Measurements from ENCODE around the gene LARP4B.

Gene LARP4B

GRCh38 chr10:805620-806305 is 125.7 kb downstream of the LARP4B start:
- no peak for DNase-seq

DNA sequence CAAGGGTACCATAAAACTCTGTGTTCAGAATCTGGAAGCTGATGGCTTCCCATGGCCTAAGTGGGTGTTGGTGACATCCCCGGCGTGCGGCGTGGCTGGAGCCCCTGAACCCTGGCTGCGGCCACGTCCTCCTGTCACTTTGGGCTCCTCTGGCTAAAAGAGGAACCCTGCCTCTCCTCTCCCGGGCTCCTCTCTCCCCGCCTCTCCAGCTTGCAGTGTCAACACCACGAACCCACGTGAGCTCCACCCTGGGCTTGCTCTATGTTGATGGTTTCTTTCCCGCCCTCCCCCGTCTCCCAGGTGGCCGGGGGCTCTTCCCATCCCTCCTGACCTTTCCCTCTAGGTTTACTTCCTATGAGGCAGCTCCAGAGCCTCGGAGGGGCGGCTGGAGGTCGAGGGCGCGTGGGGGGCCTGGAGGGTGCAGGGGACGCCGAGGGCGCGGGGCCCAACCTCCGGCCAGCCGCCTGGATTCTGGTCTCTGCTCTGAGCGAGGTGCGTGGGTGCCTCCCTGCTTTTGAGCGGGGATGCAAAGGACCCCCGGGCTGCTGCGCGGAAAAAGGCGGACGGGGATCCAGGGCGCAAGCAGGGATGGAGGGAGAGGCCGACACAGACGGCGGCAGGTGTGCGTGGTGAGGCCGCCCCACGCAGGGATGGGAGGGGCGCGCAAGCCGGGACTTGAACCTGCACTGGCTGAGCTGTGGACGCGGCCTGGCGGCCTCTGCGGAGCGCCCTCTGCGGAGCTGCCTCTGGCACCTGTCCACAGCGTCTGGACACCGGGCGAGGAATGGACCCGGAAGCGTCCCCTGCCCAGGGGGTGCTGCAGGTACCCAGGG is 126.5 kb downstream of the LARP4B start:
- DNase-seq = no peak

GRCh38 chr10:804191-804781 is 127.2 kb downstream of the LARP4B start:
- DNase-seq = no peak

GRCh38 chr10:803041-803741 is 128.3 kb downstream of the LARP4B start:
- no peak for DNase-seq

DNA sequence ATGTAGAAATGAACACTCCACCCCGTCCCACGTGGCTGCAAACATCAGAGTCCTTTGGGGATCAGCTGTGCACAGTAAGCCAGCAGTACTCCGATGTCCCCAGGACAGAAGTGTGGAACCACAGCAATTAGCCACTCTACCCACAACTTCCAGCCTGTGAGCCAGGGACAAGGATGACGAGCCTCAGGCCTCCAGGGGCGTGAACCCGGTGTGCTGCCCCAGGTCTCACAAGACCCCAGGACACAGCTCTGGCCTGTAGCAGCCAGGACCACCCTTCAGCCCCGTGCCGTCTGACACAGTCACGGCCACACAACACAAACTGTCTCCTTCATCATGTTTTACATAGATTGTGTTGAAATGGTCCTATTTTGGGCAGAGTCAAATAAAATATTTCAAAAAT is 129.0 kb downstream of the LARP4B start:
- DNase-seq = no peak

- no peak for DNase-seq
Measured at GRCh38 chr10:797179-797578, 134.3 kb downstream of the LARP4B start.

DNA sequence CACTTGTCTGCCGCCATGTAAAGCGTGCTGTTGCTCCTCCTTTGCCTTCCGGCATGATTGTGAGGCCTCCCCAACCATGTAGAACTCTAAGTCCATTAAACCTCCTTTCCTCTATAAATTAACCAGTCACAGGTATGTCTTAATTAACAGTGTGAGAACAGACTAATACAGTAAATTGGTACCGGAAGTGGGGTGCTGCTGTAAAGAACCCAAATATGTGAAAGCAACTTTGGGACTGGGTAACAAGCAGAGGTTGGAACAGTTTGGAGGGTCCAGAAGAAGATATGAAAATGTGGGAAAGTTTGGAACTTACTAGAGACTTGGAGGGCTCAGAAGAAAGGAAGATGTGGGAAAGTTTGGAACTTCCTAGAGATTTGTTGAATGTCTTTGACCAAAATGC is 135.3 kb downstream of the LARP4B start:
- DNase-seq = no peak

DNA sequence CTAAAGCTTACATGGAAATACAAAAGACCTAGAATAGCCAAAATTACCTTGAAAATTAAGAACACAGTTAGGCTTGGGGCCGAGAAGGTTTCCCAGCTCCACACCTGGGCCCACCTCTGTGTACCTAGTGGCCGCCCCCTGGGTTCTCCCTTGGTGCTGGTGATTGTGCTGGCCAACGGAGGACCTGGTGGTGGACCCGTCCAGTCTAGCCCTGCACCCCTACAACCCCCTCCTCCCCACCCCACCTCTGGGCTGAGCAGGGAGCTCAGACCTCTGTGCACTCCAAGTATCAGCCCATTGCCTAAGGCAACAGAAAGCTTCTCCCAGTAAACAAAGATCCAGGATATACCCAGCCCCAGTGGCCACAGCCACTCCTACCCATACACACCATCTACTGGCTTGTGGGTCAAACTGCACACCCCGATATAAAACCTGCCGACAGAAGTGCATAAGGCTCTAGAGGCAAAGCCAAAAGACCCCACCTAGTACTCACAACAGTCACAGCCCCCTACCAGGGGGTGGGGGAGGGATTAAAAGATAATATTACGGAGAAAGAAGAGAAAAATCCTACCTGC is 137.0 kb downstream of the LARP4B start:
- no peak for DNase-seq

- DNase-seq = peak; percentile 31
Measured at GRCh38 chr10:792792-793100, 138.8 kb downstream of the LARP4B start.

DNA sequence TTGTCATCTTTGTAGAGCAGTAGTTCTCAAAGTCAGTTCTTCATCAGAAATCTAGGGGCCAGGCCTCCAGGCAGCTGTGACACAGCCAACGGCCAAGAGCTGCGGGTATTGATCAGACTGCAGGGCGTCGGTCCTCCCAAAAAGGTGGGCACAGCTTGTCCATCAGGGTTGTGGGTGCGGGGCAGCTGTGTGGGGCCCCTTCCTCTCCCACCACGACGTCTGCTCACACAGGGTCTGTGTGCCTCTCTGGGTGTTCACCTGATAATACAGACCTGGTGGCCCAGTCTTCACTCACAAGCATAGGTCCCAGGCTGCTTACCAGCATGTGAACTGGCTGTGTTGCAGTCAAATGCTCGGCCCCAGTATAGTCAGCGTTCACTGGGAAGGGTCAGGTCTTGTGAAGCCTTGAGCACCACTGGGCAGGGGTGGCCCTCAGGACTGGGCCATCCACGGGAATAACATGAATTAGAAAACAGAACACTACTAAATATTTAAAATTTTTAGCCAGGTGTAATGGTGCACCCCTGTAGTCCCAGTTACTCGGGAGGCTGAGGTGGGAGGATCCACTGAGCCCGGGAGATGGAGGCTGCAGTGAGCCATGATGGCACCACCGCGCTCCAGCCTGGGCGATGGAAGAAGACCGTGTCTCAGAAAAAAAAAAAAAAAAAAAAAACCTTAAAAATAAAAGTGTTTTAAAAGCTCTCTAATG is 139.3 kb downstream of the LARP4B start:
- DNase-seq = no peak

GRCh38 chr10:791639-792038 is 139.9 kb downstream of the LARP4B start:
- no peak for DNase-seq

DNA sequence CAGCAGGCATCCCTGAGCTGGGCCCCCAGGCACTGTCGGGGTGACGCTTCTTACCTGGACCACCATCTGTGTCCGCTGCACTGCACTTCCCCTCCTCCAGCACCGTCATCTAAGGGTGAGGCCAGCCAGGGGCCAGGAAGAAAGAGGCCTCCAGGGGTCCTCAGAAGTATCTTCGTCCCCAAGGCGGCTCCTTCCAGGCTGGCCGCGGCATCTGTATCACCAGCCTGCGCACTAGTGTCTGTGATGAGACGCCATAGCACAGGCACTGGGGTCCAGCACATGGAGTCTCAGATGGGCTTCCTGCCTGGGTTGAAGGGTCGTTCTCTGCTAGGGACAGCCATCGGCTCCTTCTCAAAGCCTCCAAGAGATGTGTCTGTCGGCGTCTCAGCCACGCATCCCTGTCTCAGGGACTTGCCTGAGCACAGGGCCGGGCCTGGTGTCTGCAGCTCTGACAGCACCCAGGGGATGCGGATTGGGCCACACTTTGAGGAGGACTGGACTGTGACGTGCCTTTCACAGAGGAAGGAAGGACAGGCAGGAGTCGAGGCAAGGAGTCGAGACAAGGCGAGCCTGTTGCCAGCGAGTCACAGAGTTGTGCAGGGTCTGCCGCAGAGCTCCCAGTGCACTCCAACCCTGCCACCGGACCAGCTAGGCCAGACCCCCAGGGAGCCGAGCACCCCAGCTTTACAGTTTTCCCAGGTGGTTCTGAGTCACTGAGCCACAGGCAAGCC is 140.5 kb downstream of the LARP4B start:
- DNase-seq = no peak

GRCh38 chr10:789831-790701 is 141.4 kb downstream of the LARP4B start:
- DNase-seq = no peak

DNA sequence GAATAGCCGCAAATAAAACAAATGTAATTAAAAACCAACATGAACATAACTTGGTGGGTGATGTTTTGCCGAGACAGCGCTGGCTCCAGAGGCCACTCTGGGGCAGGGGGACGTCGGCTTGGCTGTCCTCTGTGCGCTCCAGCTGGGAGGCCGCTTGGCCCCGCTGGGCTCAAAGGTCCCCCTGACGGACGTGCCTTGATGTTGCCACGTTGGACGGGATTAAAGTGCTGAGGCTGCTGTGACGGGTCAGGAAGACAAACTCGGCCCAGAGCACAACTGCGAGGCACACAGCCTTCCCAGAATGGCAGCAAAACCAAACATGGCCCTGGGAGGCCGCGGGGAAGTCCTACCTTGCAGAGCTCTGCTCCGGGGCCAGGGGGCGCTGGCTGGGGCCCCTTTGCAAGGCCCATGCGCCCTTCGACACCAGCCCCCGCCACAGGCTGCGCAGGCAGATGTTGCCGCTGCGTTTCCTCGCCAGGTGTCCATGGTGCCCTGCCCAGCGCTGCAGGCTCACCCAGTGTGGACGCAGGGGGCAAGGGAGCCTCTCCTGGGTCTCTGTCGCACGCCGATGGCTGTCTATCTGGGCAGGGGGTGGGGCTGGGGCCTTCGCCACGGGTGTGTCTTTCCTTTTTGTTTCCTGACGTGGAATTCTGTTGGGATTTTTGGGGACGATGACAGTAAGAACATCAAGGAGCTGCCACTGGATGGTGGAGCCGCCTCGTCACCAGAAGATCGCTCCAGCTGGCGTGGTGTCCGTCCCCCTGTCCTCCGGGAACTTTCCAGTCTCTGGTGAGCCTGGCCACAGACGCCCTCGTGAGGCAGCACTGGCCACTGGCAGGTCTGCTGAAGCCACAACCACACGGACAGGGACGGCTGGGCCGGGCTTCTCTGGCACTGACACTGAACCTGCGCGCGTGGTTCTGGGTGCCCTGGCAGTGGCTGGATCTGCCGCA is 142.4 kb downstream of the LARP4B start:
- DNase-seq = peak; percentile 57

DNA sequence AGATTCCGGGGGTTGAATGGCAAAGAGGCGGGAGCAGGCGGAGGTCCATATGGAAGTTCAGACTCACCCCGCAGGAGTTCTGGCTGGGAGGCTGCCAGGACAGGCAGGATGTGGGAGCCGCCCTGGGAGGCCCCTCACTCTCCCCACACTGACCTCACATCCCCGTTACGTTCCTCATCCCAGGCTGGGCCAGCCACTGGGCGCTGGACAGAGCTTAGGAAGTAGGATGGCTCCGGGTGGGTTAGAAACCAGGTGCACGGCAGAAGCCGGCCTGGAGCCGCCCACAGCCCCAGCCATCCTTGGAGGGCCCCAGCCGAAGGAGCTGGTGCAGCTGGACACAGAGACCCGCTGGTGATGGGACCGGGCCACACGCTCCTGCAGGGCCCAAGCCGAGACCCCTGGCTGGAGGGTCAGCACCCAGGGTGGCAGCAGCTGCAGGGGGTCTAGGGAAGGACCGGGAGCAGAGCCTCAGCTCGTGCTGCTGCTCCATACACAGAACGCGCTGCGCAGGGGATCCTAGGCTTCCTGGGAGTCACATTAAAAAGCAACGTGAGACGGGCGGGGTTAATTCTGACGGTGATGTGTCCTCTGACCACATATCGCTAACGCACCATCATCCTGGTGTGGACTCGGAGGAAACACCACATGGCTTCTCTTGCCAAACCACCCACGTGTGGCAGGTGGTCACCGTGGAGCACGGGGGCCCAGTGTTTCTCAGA is 143.4 kb downstream of the LARP4B start:
- DNase-seq = peak; percentile 53

DNA sequence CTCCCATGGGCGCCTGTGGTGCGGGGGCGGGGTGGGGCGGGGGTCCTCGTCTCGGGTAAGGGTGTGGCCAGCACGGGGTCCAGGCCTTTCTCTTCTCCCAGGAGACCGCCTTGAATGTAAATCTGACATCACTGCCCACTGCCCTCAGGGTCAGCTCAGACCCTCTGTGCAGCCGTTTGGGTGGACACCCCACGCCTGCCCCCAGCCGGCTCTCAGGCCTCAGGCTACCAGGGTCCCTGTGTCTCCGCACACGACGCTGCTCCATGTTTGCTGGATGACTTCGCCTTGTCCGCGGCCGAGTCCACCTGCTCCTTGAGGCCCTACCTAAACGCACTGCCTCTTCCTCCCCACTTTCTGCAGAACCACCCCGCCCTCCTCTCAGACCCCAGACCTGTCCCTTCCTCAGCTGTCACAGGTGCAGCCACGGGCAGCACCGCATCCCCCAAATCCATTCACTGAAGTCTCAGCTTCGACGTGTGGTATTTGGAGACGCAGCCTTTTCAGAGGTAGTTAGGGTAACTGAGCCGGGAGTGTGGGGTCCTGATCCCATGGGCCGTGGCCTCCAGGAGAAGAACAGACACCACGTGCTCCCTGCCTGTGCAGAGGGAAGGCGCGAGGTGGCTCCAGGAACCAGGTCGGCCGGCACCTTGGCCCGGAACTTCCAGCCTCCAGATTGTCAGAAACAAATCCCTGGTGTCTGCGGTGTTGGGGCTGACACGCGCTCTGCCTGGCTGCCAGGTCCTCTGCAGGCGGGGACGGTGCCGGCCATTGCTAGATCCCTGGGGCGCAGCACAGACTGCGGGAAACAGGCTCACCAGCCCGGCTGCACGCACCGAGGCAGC is 144.7 kb downstream of the LARP4B start:
- DNase-seq = no peak

DNA sequence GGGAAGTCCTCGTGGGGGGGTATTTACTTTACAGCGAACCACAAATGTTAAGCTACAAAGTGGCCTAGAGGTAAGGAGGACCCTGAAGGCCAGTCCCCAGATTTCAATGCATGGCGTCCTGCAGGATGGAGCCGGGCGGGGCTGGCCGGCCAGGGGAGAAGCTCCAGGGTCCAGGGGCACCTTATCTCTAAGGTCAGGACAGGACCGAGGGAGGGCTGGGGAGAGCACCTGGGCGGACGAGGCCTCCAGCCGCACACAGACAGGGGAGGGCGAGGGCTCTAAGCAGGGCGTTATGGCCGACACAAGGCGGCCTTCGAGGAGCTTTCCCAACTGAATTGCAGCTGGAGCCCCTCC is 145.7 kb downstream of the LARP4B start:
- no peak for DNase-seq

All from fibroblast of skin of right quadriceps (primary cell).